ENCODE results near the gene KCTD2. TPM values are rescaled to one million over a fixed set of nuclear protein-coding genes. Genes with fewer than 3 reads are reported as not detected.
A peak's percentile ranks its signal among the peaks of the same experiment; 100 is the strongest.
"Not testable (repeated sequence)": the region's sequence is repeated elsewhere in the genome, so short reads cannot be mapped to it uniquely, and the experiment has no call there.

Gene KCTD2, protein sequence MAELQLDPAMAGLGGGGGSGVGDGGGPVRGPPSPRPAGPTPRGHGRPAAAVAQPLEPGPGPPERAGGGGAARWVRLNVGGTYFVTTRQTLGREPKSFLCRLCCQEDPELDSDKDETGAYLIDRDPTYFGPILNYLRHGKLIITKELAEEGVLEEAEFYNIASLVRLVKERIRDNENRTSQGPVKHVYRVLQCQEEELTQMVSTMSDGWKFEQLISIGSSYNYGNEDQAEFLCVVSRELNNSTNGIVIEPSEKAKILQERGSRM
- polyA plus RNA-seq (ENCODE audit: insufficient read length in 4 of 4) = 10 to 100 TPM; 32.8 to 35.4 (median 33.8) TPM

DNA sequence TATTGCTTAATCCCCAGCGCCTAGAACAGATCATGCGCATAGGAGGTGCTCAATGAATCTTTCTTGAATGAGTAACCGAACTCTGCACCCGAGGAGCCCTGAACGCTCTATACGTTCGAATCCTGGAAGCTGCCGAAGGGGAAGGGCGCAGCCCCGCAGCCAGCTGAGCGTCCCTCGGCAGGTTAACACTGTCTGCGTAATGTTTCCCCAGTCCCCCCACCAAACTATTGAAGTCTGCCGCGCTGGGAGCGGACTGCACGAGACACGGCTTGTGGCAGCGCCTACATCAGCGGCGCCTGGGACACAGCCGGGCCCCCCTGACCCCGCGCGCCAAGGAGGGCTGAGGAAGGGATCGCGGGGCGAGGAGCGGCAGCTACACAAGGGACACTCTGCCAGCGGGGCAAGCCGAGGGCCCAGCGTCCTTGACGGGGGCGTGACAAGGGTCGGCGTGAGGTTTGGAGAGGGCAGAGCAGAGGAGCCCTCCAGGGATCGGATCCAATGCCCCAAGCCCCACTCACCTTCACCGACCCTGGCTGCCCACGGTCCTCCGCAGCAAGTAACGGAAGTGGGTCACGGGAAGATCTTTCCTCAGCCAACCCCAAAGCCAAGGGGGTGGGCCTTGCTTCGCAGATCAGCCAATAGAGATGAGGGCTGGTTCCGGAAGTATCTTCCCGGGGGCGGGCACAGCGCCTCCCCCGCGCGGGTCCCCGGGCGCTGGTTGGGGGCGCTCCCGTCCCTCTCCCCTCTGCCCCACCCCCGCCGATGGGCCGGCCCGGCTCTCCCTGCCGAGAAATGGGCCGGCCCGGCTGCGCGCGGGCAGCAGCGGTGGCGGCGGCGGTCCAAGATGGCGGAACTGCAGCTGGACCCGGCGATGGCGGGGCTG lies at the start of gene KCTD2, which contains the start of gene ATP5PD:
Gene KCTD2, plus strand, starts transcription at position 819 of the 883 bp plus-strand sequence. Its CDS starts 26 bp downstream, at position 845.
Gene ATP5PD, minus strand, starts transcription at position 563 of the 883 bp plus-strand sequence. CDS start 4,319 bp downstream, outside the sequence.
- peak; percentile 91 to 93 (median 92) for DNase-seq (ENCODE audit: low read depth in 4 of 4, low spot score in 3 of 4)

DNA sequence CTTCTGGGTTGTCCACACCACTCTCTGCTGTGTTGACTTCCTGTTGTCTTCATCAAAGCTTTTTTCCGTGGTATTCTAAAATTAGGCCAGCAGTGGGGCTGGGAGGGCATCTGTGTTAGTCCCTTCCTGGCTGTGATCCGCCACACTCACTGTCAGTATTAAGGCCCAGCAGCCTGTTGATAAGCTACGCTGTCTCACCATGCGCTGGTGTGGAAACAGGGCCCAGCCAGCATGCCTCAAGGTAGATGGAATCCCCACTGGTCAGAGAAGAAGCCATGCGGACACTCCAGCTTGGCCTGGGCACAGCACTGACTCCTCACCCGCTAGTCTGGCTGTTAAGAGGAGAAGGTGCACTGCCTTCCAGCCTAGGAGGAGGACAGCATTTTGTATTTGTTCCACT lies 48.2 kb upstream of the KCTD2 start:
- DNase-seq (ENCODE audit: low read depth in 4 of 4, low spot score in 3 of 4) = no peak

DNA sequence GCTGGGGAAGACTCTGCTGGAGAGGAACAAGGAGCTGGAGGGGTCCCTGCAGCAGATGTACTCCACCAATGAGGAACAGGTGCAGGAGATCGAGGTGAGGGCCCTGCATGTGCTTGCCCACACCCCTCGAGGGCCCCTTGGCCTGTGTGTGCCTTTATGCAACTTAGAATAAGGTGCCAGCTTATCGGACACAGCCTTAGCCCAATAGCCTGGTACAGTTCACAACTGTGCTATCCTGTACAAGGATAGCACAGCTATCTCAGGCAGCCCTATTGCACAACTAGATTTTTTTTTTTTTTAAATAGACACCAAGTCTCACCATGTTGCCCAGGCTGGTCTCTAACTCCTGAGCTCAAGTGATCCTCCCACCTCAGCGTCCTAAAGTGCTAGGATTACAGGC lies 47.5 kb upstream of the KCTD2 start:
- no peak for DNase-seq (ENCODE audit: low read depth in 4 of 4, low spot score in 3 of 4)

DNA sequence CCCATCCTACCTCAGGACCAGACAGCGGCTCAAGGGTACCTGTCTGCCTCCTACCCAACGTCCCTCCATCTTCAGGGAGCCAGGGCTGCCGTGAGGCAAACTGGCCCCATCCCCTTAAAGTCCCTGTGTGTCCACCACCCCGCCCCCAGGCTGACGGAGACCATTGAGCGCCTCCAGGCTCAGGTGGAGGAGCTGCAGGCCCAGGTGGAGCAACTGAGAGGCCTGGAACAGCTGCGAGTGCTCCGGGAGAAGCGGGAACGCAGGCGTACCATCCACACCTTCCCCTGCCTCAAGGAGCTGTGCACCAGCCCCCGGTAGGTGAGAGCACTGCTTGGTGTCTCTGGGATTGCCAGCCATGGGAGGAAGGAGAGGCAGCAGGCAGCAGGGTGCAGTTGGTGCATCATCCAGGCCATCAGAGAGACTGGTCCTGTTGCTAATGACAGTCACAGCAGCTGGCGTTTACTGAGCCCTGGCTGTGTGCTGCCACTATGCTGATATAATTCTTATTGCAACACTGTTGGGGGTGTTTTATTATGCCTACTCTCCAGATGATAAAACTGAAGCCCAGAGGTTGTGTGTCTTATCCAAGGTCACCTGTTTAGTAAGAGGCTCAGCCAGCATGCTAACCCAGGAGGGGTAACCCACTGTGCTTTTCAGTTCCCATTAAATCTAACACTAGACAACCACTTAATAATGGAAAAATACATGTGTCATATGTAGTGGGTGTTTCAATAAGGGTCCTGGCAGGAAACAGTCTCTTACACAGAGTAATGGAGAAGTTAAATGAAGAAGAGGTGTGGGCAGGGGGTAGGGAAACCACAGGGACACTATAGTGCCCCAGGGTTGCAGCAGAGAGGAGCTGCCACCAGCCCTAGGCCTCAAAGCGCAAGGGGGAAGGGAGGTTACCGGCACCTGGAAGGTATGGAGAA lies 44.8 kb upstream of the KCTD2 start:
- no peak for DNase-seq (ENCODE audit: low read depth in 4 of 4, low spot score in 3 of 4)

DNA sequence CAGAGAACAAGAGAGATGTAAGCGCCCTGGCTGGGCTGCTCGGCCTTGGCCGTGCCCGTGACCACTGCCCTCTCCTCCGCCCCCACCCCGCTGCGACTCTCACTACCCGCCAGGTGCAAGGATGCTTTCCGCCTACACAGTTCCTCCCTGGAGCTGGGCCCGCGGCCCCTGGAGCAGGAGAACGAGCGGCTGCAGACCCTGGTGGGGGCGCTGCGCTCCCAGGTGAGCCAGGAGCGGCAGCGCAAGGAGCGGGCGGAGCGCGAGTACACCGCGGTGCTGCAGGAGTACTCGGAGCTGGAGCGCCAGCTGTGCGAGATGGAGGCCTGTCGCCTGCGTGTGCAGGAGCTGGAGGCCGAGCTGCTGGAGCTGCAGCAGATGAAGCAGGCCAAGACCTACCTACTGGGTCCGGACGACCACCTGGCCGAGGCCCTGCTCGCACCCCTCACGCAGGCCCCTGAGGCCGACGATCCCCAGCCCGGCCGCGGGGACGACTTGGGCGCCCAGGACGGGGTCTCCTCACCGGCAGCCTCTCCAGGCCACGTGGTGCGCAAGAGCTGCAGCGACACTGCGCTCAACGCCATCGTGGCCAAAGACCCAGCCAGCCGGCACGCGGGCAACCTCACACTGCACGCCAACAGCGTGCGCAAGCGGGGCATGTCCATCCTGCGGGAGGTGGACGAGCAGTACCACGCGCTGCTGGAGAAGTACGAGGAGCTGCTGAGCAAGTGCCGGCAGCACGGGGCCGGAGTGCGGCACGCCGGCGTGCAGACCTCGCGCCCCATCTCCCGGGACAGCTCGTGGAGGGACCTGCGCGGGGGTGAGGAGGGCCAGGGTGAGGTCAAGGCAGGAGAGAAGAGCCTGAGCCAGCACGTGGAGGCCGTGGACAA lies 43.7 kb upstream of the KCTD2 start:
- DNase-seq (ENCODE audit: low read depth in 4 of 4, low spot score in 3 of 4) = no peak

DNA sequence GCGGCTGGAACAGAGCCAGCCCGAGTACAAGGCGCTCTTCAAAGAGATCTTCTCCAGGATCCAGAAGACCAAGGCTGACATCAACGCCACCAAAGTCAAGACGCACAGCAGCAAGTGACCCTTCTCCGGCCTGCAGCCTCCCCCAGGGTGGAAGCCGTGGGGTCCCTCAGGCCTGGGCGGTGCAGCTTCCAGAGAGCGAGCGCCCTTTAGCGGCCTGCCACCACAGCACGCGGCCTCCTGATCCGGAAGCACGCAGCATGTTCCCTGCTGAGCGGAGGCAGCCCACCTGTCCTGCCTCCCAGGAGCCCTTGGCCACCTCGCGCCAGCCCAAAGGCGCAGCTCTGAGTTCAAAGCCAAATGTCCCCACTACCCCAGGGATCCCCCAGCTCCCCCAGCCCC lies 43.1 kb upstream of the KCTD2 start:
- no peak for DNase-seq (ENCODE audit: low read depth in 4 of 4, low spot score in 3 of 4)

DNA sequence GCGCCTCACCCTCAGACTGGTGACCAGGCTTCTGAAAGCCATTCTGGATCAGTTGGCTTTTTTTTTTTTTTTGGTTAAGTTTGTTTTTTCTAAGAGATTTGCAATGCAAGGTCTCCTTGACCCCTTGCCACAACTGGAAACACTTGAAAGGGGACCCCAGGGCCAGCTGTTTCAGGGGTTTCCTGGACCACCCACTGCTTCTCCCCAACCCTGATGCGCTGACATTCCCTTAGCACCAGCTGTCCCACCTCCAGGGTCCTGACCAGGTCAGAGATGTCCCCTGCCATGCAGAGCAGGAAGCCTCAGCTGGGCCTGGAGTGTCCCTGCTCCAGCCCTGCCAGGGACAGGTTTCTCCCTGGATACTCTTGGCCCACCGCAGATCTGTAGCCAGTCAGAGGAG lies 42.7 kb upstream of the KCTD2 start:
- no peak for DNase-seq (ENCODE audit: low read depth in 4 of 4, low spot score in 3 of 4)

DNA sequence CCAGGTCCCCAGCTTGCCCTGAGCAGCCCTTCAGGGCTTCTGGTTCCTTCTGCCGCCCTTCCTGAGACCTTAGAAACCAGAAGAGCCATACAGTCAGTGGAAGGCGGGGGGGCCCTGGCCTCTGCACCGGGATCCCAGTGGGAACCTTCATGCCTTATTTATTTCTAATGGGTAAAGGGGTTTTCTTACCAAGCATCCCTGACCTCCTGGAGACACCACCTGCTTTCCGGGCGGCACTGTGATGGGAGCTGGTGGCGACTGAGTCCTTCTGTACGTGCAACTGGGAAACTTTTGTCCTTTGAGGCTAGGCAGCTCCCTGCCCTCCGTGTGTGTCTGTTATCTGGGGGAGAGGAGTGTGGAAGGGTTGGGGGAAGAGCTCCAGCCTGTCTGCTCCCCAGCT lies 41.7 kb upstream of the KCTD2 start:
- DNase-seq (ENCODE audit: low read depth in 4 of 4, low spot score in 3 of 4) = no peak

DNA sequence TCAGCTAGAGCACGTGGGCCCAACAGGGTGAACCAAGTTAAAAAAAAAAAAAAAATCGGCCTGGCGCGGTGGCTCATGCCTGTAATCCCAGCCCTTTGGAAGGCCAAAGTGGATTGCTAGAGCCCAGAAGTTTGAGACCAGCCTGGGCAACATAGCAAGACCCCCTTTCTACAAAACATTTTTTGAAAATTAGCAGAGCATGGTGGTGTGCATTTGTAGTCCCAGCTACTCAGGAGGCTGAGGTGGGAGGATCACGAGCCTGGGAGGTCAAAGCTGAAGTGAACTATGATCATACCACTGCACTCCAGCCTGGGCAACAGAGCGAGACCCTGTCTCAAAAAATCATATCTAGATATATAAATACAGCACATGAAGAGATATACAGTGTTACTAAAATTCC lies 40.9 kb upstream of the KCTD2 start:
- not testable (repeated sequence) for DNase-seq (ENCODE audit: low read depth in 4 of 4, low spot score in 3 of 4)

DNA sequence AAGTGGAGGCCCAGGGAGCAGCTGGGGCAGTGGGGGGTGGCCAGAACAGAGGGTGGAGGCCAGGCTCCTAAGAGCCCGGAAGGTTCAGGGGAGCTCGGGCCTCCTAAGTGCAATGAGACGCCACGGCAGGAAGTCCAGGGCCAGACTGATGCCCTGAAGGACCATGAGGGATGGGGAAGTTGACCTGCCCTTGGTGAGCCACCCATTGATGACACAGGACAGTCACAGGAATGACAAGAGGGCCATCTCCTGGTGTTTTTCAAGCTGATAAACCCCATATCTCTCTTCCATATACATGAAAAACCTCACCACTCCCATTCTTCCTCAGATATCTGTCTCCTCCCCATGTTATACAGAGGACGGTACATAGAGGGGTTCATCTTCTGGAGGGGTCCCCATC lies 40.4 kb upstream of the KCTD2 start:
- DNase-seq (ENCODE audit: low read depth in 4 of 4, low spot score in 3 of 4) = no peak

DNA sequence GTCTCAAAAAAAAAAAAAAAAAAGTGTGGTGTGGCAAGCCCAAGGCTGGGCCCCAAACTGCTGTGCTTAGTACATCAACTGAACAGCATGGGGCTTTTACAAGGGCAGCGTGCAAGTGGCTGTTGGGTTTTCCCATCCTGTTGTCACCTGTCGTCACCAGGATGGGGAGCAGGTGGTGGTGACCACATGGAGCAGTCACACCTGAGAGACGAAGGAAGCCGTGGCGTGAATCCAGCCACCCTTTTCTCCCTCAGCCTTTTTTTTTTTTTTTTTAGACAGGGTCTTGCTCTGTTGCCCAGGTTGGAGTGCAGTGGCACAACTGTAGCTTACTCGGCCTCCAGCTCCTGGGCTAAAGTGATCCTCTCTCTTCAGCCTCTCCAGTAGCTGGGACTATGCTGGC lies 38.7 kb upstream of the KCTD2 start:
- DNase-seq (ENCODE audit: low read depth in 4 of 4, low spot score in 3 of 4) = no peak

DNA sequence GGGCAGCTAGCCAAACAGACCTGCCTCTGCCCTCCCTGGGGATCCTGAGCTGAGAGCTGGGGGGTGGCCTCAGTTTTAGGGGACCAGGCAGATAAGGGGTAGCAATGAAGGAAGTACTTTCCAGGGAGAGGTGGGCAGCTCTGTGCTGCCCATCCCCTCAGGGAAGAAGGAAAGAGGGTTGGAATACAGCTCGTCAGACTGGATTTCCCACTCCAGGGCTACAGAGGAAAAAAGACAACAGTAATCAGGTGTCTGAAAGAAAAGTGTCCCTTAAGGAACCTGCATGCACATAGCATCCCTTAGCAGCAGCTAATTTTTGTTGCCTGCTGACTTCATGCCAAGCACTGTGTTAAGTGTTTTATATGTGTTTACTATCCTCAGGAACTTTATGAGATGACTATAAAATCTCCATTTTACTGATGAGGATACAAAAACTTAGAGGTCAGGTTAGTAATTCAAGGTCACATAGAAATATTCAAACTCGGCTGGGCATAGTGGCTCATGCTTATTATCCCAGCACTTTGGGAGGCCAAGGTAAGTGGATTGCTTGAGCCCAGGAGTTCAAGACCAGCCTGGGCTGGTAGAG lies 37.8 kb upstream of the KCTD2 start:
- DNase-seq (ENCODE audit: low read depth in 4 of 4, low spot score in 3 of 4) = no peak

DNA sequence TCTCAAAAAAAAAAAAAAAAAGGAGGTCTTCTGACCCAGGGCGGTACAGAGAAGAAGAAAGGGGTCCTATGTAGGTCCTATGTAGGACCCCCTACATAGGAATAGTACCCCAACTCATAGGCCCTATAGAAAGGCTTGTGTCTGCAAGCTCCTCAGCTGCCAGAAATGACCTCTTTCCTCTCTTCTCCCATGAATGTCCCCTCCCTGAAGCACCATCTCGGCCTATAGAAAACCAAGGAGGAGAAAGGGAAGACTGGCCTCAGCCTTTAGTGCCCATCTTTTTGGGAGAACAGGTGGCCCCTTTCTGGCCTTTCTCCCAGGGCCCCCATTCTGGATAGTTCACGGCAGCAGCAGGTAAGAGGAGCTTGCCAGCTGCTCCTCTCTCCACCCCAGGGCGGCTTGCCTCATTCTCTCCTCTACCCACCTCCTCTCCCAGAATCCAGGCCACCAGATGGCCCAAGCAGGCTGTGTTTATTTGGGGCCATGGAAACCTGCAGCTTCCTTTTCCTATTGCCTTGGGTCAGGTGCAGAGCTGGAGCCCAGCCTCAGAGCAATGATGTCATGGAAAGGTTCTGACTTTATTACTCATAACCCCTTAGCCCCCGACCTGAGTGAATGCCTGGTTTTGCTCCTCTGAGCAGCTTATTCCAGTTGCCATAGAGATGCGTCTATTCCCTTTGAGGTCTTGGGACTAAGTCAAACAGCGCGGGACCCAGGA lies 36.2 kb upstream of the KCTD2 start:
- no peak for DNase-seq (ENCODE audit: low read depth in 4 of 4, low spot score in 3 of 4)

DNA sequence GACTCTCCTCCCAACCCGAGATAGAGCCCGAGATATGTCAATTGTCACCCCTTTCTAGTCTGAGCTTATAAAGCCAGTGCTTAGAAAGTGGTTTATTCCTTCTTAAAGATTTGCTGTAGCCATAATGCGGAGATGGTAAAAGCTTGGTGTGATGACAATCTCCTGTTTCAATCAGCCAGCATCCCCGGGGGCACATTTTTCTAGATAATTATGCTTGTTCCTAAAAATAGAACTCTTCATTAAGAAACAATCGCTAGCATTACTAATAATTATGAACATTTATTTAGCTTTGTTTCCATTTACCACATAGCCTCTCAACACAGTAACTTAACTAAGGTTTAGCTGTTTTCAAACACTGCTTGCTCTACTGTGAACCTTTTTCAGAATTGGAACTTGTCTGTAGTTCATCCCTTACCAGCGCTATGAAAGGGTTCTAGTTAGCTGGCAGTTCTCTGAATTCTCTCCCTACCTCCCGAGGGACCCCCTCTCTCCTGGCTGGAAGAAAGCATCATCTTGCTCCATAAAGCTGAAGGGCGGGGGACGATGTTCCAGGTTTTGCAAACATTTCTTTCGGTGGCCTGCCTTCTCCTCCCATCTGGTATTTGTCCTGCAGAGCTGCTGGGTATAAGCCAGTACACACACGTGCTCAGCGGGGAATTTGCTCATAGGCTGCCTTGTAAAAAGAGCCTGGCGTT lies 35.5 kb upstream of the KCTD2 start:
- DNase-seq (ENCODE audit: low read depth in 4 of 4, low spot score in 3 of 4) = peak in 1 of 4 donors; percentile 48

DNA sequence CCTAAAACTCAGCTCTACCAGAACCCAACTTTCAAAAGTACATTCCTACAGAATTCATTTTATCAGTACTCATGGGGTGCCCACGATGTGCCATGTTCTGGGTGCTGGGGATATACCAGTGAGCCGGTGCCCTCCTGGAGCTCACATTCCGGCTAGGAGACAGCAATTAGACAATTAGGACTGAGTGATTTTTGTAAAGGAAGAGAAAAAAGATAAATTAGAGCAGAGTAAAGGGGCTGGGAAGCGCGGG lies 35.0 kb upstream of the KCTD2 start:
- no peak for DNase-seq (ENCODE audit: low read depth in 4 of 4, low spot score in 3 of 4)

DNA sequence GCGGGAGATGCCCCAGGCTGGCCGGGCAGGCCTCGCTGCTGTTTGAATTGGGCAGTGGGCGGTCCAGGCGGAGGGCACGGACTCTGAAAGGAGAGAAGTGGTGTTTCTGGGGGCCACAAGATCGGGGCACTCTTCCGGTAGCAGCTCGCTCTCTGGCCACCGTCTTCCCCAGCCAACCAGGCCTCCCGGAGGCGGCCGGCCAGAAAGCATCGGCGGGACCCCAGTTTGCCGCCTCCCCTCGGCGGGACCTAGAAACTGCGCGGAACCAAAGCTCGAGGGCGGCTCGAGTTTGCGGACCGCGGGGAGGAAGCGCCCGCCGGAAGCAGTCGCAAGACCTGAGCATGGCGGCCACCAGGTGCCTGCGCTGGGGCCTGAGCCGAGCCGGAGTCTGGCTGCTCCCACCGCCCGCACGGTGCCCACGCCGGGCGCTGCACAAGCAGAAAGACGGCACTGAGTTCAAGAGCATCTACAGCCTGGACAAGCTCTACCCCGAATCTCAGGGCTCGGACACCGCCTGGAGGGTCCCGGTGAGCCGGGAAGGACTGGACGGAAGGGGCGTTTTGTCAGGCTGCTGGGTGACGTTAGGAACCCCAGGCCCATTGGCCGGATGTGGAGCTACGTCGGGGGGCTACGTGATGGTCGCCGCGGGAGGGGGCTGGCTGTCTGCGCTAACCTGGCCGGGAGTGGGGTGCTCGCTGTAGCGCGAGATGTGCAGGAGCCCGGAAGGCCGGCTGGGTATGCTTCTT lies 34.5 kb upstream of the KCTD2 start, which contains the start of gene MRPL58:
Gene MRPL58, plus strand, starts transcription at position 325 of the 746 bp plus-strand sequence. Its CDS starts 17 bp downstream, at position 342.
- peak in 2 of 4 donors; percentile 78 to 81 for DNase-seq (ENCODE audit: low read depth in 4 of 4, low spot score in 3 of 4)

DNA sequence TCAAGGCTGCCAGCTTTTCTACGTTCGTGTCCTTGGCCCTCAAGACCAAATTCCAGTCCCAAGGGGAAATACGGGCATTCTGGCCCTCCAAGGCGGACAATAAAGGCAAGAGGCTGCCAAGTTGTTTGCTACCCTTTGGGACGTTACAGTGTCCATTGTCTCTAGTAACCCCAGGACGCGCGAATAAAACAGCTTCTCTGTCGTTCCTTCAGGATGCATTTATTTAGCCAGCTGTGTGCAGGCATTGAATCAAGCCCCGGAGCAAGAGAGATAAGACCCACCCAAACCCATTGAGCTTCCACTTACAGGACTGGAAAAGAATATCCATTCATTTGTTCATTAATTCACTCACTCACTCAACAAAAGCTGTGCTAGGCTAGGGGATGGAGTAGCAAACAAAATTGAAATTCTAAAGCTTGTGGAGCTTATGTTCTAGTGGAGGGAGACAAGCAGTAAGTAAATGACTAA lies 33.9 kb upstream of the KCTD2 start:
- DNase-seq (ENCODE audit: low read depth in 4 of 4, low spot score in 3 of 4) = no peak
